DND-41 (cell line): ENCODE measurements around the gene NPC1.
A peak's percentile ranks its signal among the peaks of the same experiment; 100 is the strongest.
"Not testable (repeated sequence)": the region's sequence is repeated elsewhere in the genome, so short reads cannot be mapped to it uniquely, and the experiment has no call there.

Experiments used
- ATAC-seq: fragments of 200-7000 bp; cut with Tn5 transposase; 3 replicates; pipeline ENCODE4 v1.9.1; 2021; ENCODE audit warnings: low read depth; ENCODE audit not compliant: insufficient read depth
- DNase-seq: peaks from one replicate; pipeline ENCODE4 v3.0.0-alpha.2; 2020
- H2AFZ ChIP-seq: 2 replicates; pipeline ENCODE4 v1.6.0; 2012; ENCODE audit warnings: low read depth, low read length
- H3K27ac ChIP-seq: 2 replicates; pipeline ENCODE4 v1.5.1; 2012; ENCODE audit warnings: low read length, inconsistent platforms
- H3K27me3 ChIP-seq: fragments of 200-600 bp; sonication (generic); 2 replicates; pipeline ENCODE4 v1.6.0; 2012; ENCODE audit warnings: low read length, mild to moderate bottlenecking, inconsistent platforms; ENCODE audit not compliant: insufficient read depth, poor library complexity
- H3K36me3 ChIP-seq: 2 replicates; pipeline ENCODE4 v1.5.1; 2012; ENCODE audit warnings: low read length, inconsistent platforms; ENCODE audit not compliant: insufficient read depth
- H3K4me1 ChIP-seq: 2 replicates; pipeline ENCODE4 v1.5.1; 2012; ENCODE audit warnings: mild to moderate bottlenecking, low read length; ENCODE audit not compliant: insufficient read depth
- H3K4me2 ChIP-seq: 2 replicates; pipeline ENCODE4 v1.6.0; 2012; ENCODE audit warnings: mild to moderate bottlenecking, moderate library complexity, low read length, inconsistent platforms; ENCODE audit not compliant: insufficient read depth
- H3K4me3 ChIP-seq, 2 experiments: fragments of 200-600 bp in 1 of 2; shearing (Covaris generic) in 1 of 2; 2 replicates each; pipeline ENCODE4 v1.5.1; 2012 to 2016; ENCODE audit warnings: inconsistent platforms in 2 of 2, low read length in 2 of 2, mild to moderate bottlenecking in 2 of 2, low read depth in 1 of 2, moderate library complexity in 1 of 2
- H3K79me2 ChIP-seq: 2 replicates; pipeline ENCODE4 v1.6.0; 2012; ENCODE audit warnings: low read length, inconsistent platforms; ENCODE audit not compliant: insufficient read depth
- H3K9ac ChIP-seq: 2 replicates; pipeline ENCODE4 v1.6.0; 2012; ENCODE audit warnings: low read depth, mild to moderate bottlenecking, inconsistent platforms, low read length, moderate library complexity
- H3K9me3 ChIP-seq: 2 replicates; pipeline ENCODE4 v1.5.1; 2012; ENCODE audit warnings: low read length, moderate library complexity, mild to moderate bottlenecking, inconsistent platforms; ENCODE audit not compliant: insufficient read depth, severe bottlenecking
- H4K20me1 ChIP-seq: 2 replicates; pipeline ENCODE4 v1.6.0; 2012; ENCODE audit warnings: low read length; ENCODE audit not compliant: insufficient read depth
- CTCF ChIP-seq: IDR thresholded peaks from 2 replicates; pipeline ENCODE4 v1.5.1; 2012; ENCODE audit warnings: borderline replicate concordance, low read length, moderate library complexity, mild to moderate bottlenecking; ENCODE audit not compliant: poor library complexity, severe bottlenecking; ENCODE audit errors: extremely low read depth
- EZH2 ChIP-seq: IDR thresholded peaks from 3 replicates; pipeline ENCODE4 v1.6.1; 2012; ENCODE audit warnings: borderline replicate concordance, low read depth, mild to moderate bottlenecking, moderate library complexity, low read length, inconsistent platforms; ENCODE audit not compliant: severe bottlenecking

NPC1 gene

GRCh38 chr18:23580677-23581367, 5.5 kb downstream of the NPC1 start:
- no peak overlapping the region for H2AFZ ChIP-seq
- no peaks in the 10 kb centered on the region for H3K27me3 ChIP-seq
- H3K9me3 ChIP-seq, result no peaks in the 10 kb centered on the region
- H3K9ac ChIP-seq, result no peak overlapping the region
- H3K4me3 ChIP-seq, result no peak overlapping the region
- ATAC-seq (no peak), DNase-seq (no peak)
- H3K36me3 ChIP-seq, result peaks cover 17% of the 10 kb centered on the region
- TF ChIP-seq EZH2, result no peak
- TF ChIP-seq CTCF, result no peak
- H3K27ac ChIP-seq, result no peak overlapping the region
- no peak overlapping the region for H3K4me2 ChIP-seq
- H4K20me1 ChIP-seq, result peaks cover 9% of the 10 kb centered on the region; the same call in 1 of the 2 replicates
- peaks cover 40% of the 10 kb centered on the region for H3K4me1 ChIP-seq
- H3K79me2 ChIP-seq, result peaks cover 73% of the 10 kb centered on the region

GRCh38 chr18:23578891-23579653, 7.2 kb downstream of the NPC1 start:
- Histone ChIP-seq H3K36me3 (peaks cover 26% of the 10 kb centered on the region), H4K20me1 (peaks cover 15% of the 10 kb centered on the region; the same call in 1 of the 2 replicates), H3K4me1 (peaks cover 38% of the 10 kb centered on the region), H2AFZ (no peak overlapping the region), H3K27ac (no peak overlapping the region), H3K4me2 (no peak overlapping the region), H3K79me2 (peaks cover 61% of the 10 kb centered on the region), H3K9ac (no peak overlapping the region), H3K9me3 (no peaks in the 10 kb centered on the region), H3K27me3 (no peaks in the 10 kb centered on the region), H3K4me3 (no peak overlapping the region)
- no peak for TF ChIP-seq CTCF
- no peak for TF ChIP-seq EZH2
- no peak for ATAC-seq
- no peak for DNase-seq

- DNase-seq, result peak; percentile 29
- no peak overlapping the region for H2AFZ ChIP-seq
- peaks cover 18% of the 10 kb centered on the region; the same call in 1 of the 2 replicates for H4K20me1 ChIP-seq
- peaks cover 29% of the 10 kb centered on the region for H3K36me3 ChIP-seq
- no peak for TF ChIP-seq CTCF
- TF ChIP-seq EZH2, result no peak
- H3K9ac ChIP-seq, result no peak overlapping the region
- H3K9me3 ChIP-seq, result no peaks in the 10 kb centered on the region
- no peak overlapping the region for H3K4me2 ChIP-seq
- H3K4me3 ChIP-seq, result no peak overlapping the region
- peaks cover 55% of the 10 kb centered on the region for H3K79me2 ChIP-seq
- no peaks in the 10 kb centered on the region for H3K27me3 ChIP-seq
- H3K27ac ChIP-seq, result no peak overlapping the region
- H3K4me1 ChIP-seq, result peaks cover 38% of the 10 kb centered on the region
- ATAC-seq, result peak; percentile 73
These were observed 8.1 kb downstream of the NPC1 start for GRCh38 chr18:23578067-23578701.

GRCh38 chr18:23577521-23577920, 8.8 kb downstream of the NPC1 start:
- Histone ChIP-seq H3K36me3 (peaks cover 36% of the 10 kb centered on the region), H3K4me1 (peaks cover 31% of the 10 kb centered on the region), H4K20me1 (peaks cover 18% of the 10 kb centered on the region; the same call in 1 of the 2 replicates), H3K79me2 (peaks cover 48% of the 10 kb centered on the region)
- not testable (repeated sequence) for H3K9ac ChIP-seq, ATAC-seq, DNase-seq, H3K9me3 ChIP-seq, H2AFZ ChIP-seq, H3K27ac ChIP-seq, H3K4me2 ChIP-seq, H3K27me3 ChIP-seq, H3K4me3 ChIP-seq
